OCI-LY7 (cell line): ENCODE data around the gene PAK4.

Experiments used
- EZH2phosphoT487 ChIP-seq: fragments of 200-600 bp; sonication (generic); IDR thresholded peaks from 2 replicates; pipeline ENCODE4 v1.6.1; 2018; ENCODE audit warnings: low read depth, borderline replicate concordance, mild to moderate bottlenecking, mixed run types, antibody characterized with exemption, low read length, moderate library complexity, mixed read lengths
- TF ChIP-seq, protein P1 (sequence below): fragments of 200-600 bp; sonication (generic); conservative IDR thresholded peaks from 2 replicates; pipeline ENCODE4 v1.5.1; 2014; ENCODE audit warnings: mild to moderate bottlenecking, antibody characterized with exemption, low read length, moderate library complexity, mixed read lengths

DNA sequence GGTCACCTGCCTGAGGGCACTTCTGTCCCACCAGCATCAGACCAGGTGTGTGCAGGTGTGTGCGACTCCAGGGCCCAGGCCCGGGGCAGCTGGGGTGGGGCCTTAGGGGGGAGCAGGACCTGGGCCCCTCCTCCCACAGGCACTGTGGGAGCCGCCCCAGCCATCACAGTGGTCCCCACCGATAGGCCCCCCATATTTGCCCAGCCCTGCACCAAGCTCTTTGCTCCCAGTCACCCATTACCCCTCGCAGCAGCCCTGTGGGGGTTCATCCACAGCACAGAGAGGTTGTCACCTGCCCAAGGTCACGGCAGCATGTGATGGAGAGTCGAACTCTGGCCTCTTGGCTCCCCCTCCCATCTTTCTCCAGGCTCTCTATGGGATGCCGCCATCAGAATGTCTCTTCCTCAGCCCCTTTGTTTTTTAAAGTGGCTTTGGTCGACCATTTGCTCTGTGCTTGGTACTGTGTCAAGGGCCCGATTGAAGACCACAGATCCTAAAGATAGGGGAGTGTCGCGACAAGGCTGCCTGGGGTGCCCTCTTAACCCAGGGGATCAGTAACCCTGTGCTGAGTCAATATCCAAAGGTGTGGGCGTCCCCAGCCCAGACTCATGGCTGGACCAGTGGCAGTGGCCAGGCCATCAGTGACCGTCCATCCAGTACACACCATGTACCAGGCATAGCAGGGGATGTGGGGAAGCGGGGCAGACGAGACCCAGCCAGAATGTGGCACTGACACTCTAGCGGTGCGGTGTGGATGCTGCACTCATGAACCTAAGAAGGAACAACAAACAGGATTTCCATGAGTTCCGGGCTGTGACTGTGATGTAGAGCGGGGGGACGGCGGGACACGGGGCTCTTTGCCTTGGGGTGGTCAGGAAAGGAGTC, 42.9 kb downstream of the PAK4 start:
- TF ChIP-seq, protein P1, sequence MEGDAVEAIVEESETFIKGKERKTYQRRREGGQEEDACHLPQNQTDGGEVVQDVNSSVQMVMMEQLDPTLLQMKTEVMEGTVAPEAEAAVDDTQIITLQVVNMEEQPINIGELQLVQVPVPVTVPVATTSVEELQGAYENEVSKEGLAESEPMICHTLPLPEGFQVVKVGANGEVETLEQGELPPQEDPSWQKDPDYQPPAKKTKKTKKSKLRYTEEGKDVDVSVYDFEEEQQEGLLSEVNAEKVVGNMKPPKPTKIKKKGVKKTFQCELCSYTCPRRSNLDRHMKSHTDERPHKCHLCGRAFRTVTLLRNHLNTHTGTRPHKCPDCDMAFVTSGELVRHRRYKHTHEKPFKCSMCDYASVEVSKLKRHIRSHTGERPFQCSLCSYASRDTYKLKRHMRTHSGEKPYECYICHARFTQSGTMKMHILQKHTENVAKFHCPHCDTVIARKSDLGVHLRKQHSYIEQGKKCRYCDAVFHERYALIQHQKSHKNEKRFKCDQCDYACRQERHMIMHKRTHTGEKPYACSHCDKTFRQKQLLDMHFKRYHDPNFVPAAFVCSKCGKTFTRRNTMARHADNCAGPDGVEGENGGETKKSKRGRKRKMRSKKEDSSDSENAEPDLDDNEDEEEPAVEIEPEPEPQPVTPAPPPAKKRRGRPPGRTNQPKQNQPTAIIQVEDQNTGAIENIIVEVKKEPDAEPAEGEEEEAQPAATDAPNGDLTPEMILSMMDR: no peak
- TF ChIP-seq EZH2phosphoT487: no peak
